ENCODE data around the gene CCNA2. TPM values are rescaled to one million over a fixed set of nuclear protein-coding genes. Genes with fewer than 3 reads are reported as not detected.

The CCNA2 gene
- total and polyA plus RNA-seq, 9 of the 15 experiments (the other 6 are each of a cell fraction or from before 2014, with no cell fraction given) = 37.1 to 197 (median 154) TPM

DNA sequence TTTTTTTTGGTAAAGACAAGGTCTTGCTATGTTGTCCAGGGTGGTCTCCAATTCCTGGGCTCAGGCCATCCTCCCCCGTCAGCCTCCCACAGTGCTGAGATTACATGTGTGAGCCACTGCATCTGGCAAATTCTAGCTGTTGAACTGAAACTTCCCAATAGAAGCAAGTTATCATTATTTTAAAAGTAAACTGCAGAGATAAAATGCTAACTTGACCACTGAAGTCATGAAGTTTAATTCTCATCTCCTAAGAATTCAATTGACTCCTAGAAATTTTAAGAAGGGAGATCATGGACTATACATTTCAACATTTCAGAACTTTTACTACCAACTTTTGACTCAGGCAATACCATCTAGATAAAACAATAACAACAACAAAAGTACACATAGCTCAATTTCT lies 34.2 kb downstream of the CCNA2 start:
- TF ChIP-seq TSHZ1 (CRISPR knock-in tag; IDR thresholded peaks at IDR 0.05) (no peak), ZNF766 (CRISPR knock-in tag; conservative IDR thresholded peaks at IDR 0.05) (no peak), CHCHD3 (CRISPR knock-in tag; IDR thresholded peaks at IDR 0.05) (no peak)
- Histone ChIP-seq H4K20me1 (replicated peaks; ENCODE audit: control insufficient read depth, insufficient read depth, low read length) (no peaks in the 10 kb centered on the region), H3K4me3 (no peak overlapping the region), H3K79me2 (ENCODE audit: control insufficient read depth, insufficient read depth, low read length) (no peaks in the 10 kb centered on the region), H3K27ac (ENCODE audit: extremely low read depth, low read depth, low read length) (no peak overlapping the region), H3K4me1 (replicated peaks in 1 of 2; ENCODE audit: control insufficient read depth in 2 of 2, insufficient read depth in 2 of 2, low read length in 2 of 2) (peaks cover 0 to 26% of the 10 kb centered on the region in 2 experiments; a peak in 4 of 5 replicates), H3K9me1 (ENCODE audit: control insufficient read depth, insufficient read depth, low read length) (no peaks in the 10 kb centered on the region), H3K9ac (ENCODE audit: insufficient read depth in 1 of 2, low read depth in 2 of 2, low read length in 2 of 2) (no peak overlapping the region), H3K4me2 (ENCODE audit: insufficient read depth, low read length) (no peak overlapping the region), H3K9me3 (replicated peaks; ENCODE audit: control insufficient read depth, insufficient read depth, low read depth, low read length) (no peaks in the 10 kb centered on the region), H3K27me3 (ENCODE audit: control insufficient read depth in 2 of 2, insufficient read depth in 2 of 2, low read length in 2 of 2) (no peaks in the 10 kb centered on the region), H2AFZ (ENCODE audit: low read depth, low read length) (no peak overlapping the region), H3K36me3 (ENCODE audit: control insufficient read depth, insufficient read depth, low read length) (no peaks in the 10 kb centered on the region)
- intact Hi-C loops (cut with micrococcal nuclease) = no loop called here
- whole genome bisulfite sequencing (ENCODE audit: insufficient coverage, low coverage, missing lambda C conversion rate) = 91% methylated on average over 1 of the region's 1 CpG
- in situ Hi-C loops (cut with MboI) = no loop called here
- FAIRE-seq (no peak), ATAC-seq (no peak), DNase-seq (ENCODE audit: extremely low read depth in 1 of 4, low spot score in 3 of 4) (no peak)
- POLR2A ChIA-PET = no interaction called here
- no TSS peak for BruUV-seq (replicated peaks)
- CTCF ChIA-PET (ENCODE audit: low intra/inter-chr PET ratio) = no interaction called here

All from K562 (cell line).